ENCODE results near the gene EEF1A2.
"Not testable (repeated sequence)": the region's sequence is repeated elsewhere in the genome, so short reads cannot be mapped to it uniquely, and the experiment has no call there.

EEF1A2 gene

DNA sequence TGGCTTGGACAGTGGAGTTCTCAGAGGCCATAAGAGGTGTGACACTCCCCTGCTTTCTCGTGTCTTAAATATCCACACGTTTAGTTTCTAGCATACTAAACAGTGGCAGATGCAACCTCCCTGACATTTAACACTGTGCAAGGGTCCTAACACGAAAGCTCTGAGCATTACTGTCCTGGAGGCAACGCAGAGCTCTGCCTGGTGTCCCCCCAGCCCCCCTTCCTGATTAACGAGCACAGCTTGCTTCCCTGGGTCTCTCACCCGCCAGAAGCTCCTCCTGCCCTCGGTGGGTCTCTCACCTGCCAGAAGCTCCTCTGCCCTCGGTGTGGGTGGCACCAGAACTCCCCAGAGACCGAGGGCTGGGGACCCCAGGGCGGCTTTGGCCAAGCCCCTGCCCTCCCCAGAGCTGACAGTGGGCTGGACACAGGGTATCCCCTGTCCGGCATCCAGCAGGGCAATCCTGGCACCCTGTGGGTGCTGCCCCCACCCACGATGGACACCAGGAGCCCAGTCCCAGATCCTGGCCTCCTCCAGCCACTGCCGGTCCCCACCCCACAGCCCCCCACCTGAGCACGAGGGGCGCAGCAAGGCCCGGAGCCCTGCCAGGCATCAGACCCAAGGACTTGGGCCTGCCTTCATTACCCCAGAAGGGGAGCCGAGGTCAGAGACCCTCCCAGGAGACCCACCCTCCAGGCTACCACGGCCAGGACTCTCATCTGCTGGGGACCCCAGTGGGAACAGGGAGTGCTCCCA, 14.1 kb downstream of the EEF1A2 start:
- no peak for DNase-seq (ENCODE audit: low spot score)

GRCh38 chr20:63484236-63484635, 14.6 kb downstream of the EEF1A2 start:
- no peak for DNase-seq (ENCODE audit: low spot score)

GRCh38 chr20:63483834-63484233, 15.0 kb downstream of the EEF1A2 start:
- no peak for DNase-seq (ENCODE audit: low spot score)

- no peak for DNase-seq (ENCODE audit: low spot score)
Measured at GRCh38 chr20:63482021-63482587, 16.8 kb downstream of the EEF1A2 start.

DNA sequence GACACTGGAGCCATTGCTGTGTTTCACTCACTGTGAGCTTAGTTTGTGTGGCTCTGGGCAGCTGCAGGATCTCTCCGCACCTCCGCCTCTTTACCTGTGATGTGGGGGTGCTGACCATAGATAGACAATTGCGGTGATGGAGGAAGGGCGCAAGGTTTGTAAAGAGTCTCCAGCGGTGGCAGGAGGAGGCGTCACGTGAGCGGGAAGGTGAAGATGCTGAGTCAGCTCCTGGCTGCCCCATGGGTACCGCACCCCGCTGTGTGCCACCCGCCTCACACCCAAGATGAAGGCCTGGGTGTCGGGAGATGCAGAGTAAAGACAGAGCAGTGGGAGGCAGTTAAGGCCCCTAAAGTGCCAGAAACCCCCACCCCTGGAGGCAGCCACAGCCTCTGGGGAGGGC, 17.4 kb downstream of the EEF1A2 start:
- DNase-seq (ENCODE audit: low spot score) = no peak

- DNase-seq (ENCODE audit: low spot score) = not testable (repeated sequence)
Measured at GRCh38 chr20:63479695-63480419, 19.0 kb downstream of the EEF1A2 start.

DNA sequence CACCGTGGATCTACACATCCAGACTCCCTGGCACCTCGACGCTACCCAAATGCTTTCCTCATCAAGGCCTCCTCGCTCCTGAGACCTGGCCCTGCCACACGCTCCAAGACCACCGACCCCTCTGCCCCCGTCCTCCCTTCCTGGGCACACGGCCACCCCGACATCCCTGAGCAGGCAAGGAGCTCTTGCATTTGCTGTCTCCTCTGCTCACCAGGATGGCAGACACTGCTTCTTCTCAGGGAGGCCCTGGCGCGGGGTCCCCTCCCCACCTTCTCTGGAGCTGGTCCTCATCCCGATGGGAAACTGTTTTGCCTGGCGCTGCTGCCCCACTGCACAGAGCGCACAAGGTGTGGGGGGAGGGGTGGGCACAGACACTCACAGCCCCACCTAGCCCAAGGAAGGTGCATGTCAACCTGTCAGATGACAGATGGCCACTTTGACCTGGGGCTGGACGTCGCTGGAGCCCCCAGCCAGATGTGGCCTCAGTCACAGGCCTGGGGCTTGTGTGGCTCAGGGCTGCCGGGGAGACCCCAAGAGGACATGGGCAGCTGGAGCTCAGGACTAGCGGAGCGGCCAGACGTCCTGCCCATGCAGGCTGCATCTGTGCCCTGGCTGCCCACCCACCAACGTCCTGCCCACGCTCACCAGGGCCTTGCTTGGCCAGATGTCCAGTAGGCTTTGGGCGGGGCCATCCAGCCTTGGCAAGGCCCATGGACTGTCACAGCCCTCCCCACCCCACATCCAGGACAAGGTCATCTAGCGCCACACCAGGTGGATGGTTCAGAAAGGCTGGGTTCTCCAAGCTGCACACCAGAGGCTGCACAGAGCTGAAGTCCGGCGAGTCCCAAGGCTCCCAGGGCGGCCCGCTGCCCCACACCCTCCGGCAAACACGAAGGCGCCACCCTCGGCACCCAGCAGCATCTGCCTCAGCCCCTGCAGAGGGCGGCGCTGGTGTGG, 20.3 kb downstream of the EEF1A2 start:
- DNase-seq (ENCODE audit: low spot score) = no peak

DNA sequence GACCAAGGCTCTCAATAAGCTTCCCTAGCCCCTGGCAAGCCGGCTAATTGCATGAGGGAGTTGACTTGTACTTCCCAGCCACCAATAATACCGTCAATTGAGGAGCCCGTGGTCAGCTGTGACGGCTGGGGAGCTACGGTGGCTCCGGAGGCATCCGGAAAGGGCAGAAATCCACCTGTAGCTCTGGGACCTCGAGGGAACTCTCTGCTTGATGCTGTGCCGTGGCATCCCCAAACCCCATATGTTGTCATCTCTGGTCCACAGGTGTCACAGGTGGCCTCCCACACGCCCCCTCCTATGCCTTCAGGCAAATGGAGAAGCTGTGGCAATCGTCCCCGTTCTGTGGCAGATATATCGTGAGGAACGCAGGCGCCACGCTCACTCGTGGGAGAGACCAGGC, 20.9 kb downstream of the EEF1A2 start:
- no peak for DNase-seq (ENCODE audit: low spot score)

- no peak for DNase-seq (ENCODE audit: low spot score)
Measured at GRCh38 chr20:63477061-63477616, 21.7 kb downstream of the EEF1A2 start.

GRCh38 chr20:63475209-63475608, 23.7 kb downstream of the EEF1A2 start:
- no peak for DNase-seq (ENCODE audit: low spot score)

GRCh38 chr20:63473555-63474449, 25.1 kb downstream of the EEF1A2 start:
- DNase-seq (ENCODE audit: low spot score) = no peak

- DNase-seq (ENCODE audit: low spot score) = no peak
Measured at GRCh38 chr20:63472862-63473390, 26.0 kb downstream of the EEF1A2 start.

GRCh38 chr20:63471981-63472831, 26.7 kb downstream of the EEF1A2 start, which contains the start of gene KCNQ2:
TSS of gene KCNQ2 (minus strand) at chr20:63472655. CDS start at chr20:63472463, 192 bp downstream.
- no peak for DNase-seq (ENCODE audit: low spot score)

DNA sequence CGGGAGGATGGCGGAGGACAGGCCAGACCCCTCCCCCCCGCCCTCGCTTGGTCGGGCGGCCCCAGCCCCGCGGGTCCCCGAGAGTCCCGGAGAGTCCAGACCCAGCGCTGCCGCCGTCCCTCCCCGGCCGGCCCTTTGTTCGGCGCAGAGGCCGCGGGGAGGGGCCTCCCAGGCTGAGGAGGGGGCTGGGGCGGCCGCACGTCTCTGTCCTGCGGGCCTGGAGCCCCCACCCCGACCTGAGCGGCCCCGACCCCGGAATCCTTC, 27.2 kb downstream of the EEF1A2 start:
- DNase-seq (ENCODE audit: low spot score) = no peak

DNA sequence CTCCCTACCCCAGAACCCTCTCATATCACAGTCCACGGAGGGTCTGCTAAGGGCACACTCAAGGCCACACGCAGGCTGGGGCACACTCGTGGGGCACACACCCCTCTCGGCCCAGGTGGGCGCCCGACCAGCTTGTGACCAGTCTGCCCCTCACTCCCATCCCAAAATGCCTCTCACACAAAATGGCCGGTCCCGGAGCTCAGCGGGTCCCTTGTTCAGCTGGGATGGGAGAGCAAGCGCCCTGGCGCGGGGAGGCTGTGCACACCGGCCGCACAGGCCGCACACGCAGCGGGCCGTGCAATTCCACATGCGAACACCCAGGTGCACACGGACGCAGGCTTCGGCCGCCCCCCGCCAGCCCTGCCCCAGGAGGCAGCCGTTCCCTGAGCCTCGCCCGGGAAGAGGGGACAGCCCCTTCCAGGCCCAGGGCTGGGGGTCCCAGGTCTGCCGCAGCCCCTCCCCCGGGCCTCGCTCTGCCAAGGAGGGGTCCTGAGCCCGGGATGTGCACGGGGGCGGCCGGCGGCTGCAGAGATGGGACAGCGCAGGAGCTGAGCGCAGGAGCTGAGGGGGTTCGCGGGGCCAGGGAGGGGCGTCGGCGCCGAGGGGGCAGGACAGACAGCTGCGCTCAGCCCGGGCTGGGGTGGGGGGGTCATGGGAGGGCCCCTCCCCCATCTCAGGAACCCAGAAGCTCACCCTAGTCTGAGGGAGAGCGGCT, 27.7 kb downstream of the EEF1A2 start:
- no peak for DNase-seq (ENCODE audit: low spot score)

GRCh38 chr20:63470410-63470809, 28.5 kb downstream of the EEF1A2 start:
- DNase-seq (ENCODE audit: low spot score) = no peak

- no peak for DNase-seq (ENCODE audit: low spot score)
Measured at GRCh38 chr20:63469713-63470101, 29.2 kb downstream of the EEF1A2 start.

- no peak for DNase-seq (ENCODE audit: low spot score)
Measured at GRCh38 chr20:63469019-63469712, 29.7 kb downstream of the EEF1A2 start.
